Spleen (tissue), 7 donors: ENCODE data around the gene CSH2.

Experiments
- POLR2A ChIP-seq, 3 donors: fragments of 450-650 bp; IDR thresholded peaks; one replicate each; pipeline ENCODE4 v1.5.1; 2017; ENCODE audit warnings: antibody characterized with exemption in 3 of 3, mild to moderate bottlenecking in 1 of 3
- POLR2AphosphoS5 ChIP-seq, 3 donors: sonication (generic); formaldehyde crosslinking; IDR thresholded peaks; one replicate each; pipeline ENCODE4 v1.5.1; 2017; ENCODE audit warnings: antibody characterized with exemption in 3 of 3
- TF ChIP-seq, protein P1 (sequence below), 11 experiments: fragments of 200-600 bp in 7 of 11; fragments of 450-650 bp in 4 of 11; sonication (generic) in 4 of 11; IDR thresholded peaks in 8 of 11; conservative IDR thresholded peaks in 3 of 11; 1 replicate in 7 of 11; 2 replicates in 4 of 11; pipeline versions ENCODE4 v1.4.0 to v1.8.0; 2016 to 2021; ENCODE audit warnings: antibody characterized with exemption in 11 of 11, inconsistent platforms in 4 of 11, mild to moderate bottlenecking in 1 of 11
- donor health status: DM: no; HTN: no; CAD: no; lungs with moderate emphysema.
- donor health status: DM: no; HTN: no; CAD: no.
- donor health status: DM: no; HTN: no; CAD: no.

DNA sequence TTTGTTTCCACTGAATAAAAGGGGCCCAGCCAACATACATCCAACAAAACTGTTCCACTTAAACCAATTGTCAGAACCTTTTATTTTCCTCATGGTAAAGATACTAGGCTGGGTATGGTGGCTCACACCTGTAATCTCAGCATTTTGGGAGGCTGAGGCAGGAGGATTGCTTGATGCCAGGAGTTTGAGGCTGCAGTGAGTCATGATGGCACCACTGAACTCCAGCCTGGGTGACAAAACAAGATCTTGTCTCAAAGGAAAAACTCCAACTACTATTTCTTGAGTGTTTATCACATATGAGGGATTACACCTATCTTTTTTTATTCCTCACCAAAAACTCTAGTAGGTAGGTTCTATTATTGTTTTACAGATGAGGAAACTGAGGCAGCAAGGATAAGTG lies 50.9 kb downstream of the CSH2 start:
- no peak for TF ChIP-seq POLR2AphosphoS5 (IDR thresholded peaks at IDR 0.05)
- TF ChIP-seq POLR2A (IDR thresholded peaks at IDR 0.05) = no peak
- TF ChIP-seq, protein P1, sequence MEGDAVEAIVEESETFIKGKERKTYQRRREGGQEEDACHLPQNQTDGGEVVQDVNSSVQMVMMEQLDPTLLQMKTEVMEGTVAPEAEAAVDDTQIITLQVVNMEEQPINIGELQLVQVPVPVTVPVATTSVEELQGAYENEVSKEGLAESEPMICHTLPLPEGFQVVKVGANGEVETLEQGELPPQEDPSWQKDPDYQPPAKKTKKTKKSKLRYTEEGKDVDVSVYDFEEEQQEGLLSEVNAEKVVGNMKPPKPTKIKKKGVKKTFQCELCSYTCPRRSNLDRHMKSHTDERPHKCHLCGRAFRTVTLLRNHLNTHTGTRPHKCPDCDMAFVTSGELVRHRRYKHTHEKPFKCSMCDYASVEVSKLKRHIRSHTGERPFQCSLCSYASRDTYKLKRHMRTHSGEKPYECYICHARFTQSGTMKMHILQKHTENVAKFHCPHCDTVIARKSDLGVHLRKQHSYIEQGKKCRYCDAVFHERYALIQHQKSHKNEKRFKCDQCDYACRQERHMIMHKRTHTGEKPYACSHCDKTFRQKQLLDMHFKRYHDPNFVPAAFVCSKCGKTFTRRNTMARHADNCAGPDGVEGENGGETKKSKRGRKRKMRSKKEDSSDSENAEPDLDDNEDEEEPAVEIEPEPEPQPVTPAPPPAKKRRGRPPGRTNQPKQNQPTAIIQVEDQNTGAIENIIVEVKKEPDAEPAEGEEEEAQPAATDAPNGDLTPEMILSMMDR (IDR thresholded peaks at IDR 0.05 in 8 of 11, conservative IDR thresholded peaks at IDR 0.05 in 3 of 11) = no peak
